Mammary microvascular endothelial cell (primary cell): ENCODE data around the gene MAGEA2B. TPM values are rescaled to one million over a fixed set of nuclear protein-coding genes. Genes with fewer than 3 reads are reported as not detected.

ENCODE experiments used
- total RNA-seq: library from RNA; depleted of rRNA; stranded (reverse); fragments of >200 nt; gene quantifications from 2 replicates; pipeline ENCODE4 v1.2.3, GENCODE V29; 2015

Gene MAGEA2B, protein sequence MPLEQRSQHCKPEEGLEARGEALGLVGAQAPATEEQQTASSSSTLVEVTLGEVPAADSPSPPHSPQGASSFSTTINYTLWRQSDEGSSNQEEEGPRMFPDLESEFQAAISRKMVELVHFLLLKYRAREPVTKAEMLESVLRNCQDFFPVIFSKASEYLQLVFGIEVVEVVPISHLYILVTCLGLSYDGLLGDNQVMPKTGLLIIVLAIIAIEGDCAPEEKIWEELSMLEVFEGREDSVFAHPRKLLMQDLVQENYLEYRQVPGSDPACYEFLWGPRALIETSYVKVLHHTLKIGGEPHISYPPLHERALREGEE
- not detected in 2 replicates for total RNA-seq

DNA sequence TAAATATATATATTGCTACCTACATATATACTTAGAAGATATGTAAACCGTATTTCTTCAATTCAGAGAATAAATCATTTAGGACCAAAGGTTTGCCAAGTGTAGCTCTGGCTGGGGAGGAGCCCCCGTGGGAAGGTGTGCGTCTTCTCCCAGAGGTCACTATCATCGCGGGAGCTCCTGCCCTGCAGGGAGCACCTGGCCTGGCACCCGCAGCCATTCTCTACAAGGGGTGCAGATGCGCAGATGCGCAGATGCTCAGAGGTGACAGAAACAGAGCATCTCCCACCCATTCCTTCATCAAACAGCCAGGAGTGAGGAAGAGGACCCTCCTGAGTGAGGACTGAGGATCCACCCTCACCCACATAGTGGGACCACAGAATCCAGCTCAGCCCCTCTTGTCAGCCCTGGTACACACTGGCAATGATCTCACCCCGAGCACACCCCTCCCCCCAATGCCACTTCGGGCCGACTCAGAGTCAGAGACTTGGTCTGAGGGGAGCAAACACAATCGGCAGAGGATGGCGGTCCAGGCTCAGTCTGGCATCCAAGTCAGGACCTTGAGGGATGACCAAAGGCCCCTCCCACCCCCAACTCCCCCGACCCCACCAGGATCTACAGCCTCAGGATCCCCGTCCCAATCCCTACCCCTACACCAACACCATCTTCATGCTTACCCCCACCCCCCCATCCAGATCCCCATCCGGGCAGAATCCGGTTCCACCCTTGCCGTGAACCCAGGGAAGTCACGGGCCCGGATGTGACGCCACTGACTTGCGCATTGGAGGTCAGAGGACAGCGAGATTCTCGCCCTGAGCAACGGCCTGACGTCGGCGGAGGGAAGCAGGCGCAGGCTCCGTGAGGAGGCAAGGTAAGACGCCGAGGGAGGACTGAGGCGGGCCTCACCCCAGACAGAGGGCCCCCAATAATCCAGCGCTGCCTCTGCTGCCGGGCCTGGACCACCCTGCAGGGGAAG lies at the start of gene MAGEA2B:
TSS of gene MAGEA2B (plus strand) at position 814 of the 973 bp plus-strand sequence. CDS start 2,479 bp downstream, outside the sequence.

DNA sequence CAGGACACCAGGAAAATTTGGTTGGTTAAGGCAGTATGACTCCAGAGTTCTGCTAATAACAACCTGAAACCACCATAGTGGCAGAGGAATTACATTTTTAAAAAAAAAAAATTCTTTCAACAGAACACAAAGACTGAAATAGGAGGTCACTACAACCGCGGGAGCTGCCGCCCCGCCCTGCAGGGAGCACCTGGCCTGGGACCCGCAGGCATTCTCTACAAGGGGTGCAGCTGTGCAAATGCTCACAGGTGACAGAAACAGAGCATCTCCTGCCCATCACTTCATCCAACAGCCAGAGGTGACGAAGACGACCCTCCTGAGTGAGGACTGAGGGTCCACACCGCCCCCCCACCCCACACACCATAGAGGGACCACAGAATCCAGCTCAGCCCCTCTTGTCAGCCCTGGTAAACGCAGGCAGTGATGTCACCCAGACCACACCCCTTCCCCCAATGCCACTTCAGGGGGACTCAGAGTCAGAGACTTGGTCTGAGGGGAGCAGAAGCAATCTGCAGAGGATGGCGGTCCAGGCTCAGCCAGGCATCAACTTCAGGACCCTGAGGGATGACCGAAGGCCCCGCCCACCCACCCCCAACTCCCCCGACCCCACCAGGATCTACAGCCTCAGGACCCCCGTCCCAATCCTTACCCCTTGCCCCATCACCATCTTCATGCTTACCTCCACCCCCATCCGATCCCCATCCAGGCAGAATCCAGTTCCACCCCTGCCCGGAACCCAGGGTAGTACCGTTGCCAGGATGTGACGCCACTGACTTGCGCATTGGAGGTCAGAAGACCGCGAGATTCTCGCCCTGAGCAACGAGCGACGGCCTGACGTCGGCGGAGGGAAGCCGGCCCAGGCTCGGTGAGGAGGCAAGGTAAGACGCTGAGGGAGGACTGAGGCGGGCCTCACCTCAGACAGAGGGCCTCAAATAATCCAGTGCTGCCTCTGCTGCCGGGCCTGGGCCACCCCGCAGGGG lies 16.2 kb upstream of the MAGEA2B start, which contains the start of gene MAGEA3:
TSS of gene MAGEA3 (plus strand) at position 843 of the 980 bp plus-strand sequence. CDS start 2,039 bp downstream, outside the sequence.

DNA sequence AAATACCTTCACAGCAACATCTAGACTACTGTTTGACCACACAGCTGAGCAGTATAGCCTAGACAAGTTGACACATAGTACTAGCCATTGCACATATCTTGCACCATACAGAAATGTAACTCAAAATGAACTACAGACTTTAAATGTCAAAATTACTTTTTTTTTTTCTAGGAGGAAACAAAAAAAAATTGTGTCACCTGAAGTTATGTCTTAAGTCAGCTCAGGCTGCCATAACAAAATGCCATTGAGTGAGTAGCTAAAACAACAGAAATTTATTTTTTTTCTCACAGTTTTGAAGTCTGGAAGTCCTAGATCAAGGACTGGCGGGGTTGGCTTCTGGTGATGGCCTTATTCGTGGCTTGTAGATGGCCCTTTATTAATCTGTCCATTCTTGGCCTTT lies 5.3 kb upstream of the MAGEA2B start, which contains the start of gene CSAG2:
TSS of gene CSAG2 (minus strand) at position 101 of the 400 bp plus-strand sequence. CDS start 161 bp downstream, outside the sequence.

DNA sequence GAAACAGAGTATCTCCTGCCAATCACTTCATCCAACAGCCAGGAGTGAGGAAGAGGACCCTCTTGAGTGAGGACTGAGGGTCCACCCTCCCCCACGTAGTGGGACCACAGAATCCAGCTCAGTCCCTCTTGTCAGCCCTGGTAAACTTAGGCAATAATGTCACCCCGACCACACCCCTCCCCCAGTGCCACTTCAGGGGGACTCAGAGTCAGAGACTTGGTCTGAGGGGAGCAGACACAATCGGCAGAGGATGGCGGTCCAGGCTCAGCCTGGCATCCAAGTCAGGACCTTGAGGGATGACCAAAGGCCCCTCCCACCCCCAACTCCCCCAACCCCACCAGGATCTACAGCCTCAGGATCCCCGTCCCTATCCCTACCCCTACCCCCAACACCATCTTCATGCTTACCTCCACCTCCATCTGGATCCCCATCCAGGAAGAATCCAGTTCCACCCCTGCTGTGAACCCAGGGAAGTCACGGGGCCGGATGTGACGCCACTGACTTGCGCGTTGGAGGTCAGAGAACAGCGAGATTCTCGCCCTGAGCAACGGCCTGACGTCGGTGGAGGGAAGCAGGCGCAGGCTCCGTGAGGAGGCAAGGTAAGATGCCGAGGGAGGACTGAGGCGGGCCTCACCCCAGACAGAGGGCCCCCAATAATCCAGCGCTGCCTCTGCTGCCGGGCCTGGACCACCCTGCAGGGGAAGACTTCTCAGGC lies 19.0 kb downstream of the MAGEA2B start, which contains the start of the genes CSAG1 and MAGEA12:
TSS of gene CSAG1 (minus strand) at position 461 of the 715 bp plus-strand sequence. CDS start 1,261 bp downstream, outside the sequence.
TSS of gene MAGEA12 (plus strand) at position 497 of the 715 bp plus-strand sequence. CDS start 2,405 bp downstream, outside the sequence.

DNA sequence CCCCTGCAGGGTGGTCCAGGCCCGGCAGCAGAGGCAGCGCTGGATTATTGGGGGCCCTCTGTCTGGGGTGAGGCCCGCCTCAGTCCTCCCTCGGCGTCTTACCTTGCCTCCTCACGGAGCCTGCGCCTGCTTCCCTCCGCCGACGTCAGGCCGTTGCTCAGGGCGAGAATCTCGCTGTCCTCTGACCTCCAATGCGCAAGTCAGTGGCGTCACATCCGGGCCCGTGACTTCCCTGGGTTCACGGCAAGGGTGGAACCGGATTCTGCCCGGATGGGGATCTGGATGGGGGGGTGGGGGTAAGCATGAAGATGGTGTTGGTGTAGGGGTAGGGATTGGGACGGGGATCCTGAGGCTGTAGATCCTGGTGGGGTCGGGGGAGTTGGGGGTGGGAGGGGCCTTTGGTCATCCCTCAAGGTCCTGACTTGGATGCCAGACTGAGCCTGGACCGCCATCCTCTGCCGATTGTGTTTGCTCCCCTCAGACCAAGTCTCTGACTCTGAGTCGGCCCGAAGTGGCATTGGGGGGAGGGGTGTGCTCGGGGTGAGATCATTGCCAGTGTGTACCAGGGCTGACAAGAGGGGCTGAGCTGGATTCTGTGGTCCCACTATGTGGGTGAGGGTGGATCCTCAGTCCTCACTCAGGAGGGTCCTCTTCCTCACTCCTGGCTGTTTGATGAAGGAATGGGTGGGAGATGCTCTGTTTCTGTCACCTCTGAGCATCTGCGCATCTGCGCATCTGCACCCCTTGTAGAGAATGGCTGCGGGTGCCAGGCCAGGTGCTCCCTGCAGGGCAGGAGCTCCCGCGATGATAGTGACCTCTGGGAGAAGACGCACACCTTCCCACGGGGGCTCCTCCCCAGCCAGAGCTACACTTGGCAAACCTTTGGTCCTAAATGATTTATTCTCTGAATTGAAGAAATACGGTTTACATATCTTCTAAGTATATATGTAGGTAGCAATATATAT lies 39.5 kb downstream of the MAGEA2B start, which contains the start of gene MAGEA2:
TSS of gene MAGEA2 (minus strand) at position 157 of the 965 bp plus-strand sequence. CDS start 2,479 bp downstream, outside the sequence.

DNA sequence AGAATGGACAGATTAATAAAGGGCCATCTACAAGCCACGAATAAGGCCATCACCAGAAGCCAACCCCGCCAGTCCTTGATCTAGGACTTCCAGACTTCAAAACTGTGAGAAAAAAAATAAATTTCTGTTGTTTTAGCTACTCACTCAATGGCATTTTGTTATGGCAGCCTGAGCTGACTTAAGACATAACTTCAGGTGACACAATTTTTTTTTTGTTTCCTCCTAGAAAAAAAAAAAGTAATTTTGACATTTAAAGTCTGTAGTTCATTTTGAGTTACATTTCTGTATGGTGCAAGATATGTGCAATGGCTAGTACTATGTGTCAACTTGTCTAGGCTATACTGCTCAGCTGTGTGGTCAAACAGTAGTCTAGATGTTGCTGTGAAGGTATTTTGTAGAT lies 44.5 kb downstream of the MAGEA2B start, which contains the start of gene CSAG3:
TSS of gene CSAG3 (plus strand) at position 301 of the 400 bp plus-strand sequence.

Other genes starting within 250 kb of the MAGEA2B start
- gene GABRQ, start 76.7 kb upstream of the MAGEA2B start, total RNA-seq: 0.05 and 0.13 TPM in 2 replicates
- gene MAGEA3, start 15.8 kb upstream of the MAGEA2B start, total RNA-seq: not detected in 2 replicates
- gene CSAG2, start 5.4 kb upstream of the MAGEA2B start, total RNA-seq: not detected in 2 replicates
- gene CSAG1, start 19.1 kb downstream of the MAGEA2B start, total RNA-seq: not detected in 2 replicates
- gene MAGEA12, start 19.1 kb downstream of the MAGEA2B start, total RNA-seq: not detected in 2 replicates
- gene MAGEA2, start 39.2 kb downstream of the MAGEA2B start, total RNA-seq: not detected in 2 replicates
- gene CSAG3, start 44.6 kb downstream of the MAGEA2B start, total RNA-seq: not detected in 2 replicates
- gene MAGEA6, start 55.1 kb downstream of the MAGEA2B start, total RNA-seq: not detected in 2 replicates
- gene CETN2, start 116.1 kb downstream of the MAGEA2B start, total RNA-seq: 37.4 and 42.4 TPM in 2 replicates
- gene NSDHL, start 116.4 kb downstream of the MAGEA2B start, total RNA-seq: 25.1 and 26.8 TPM in 2 replicates
- 43.6 and 47.2 TPM in 2 replicates for gene ZNF185, start 183.4 kb downstream of the MAGEA2B start, total RNA-seq